GM12864 (cell line): Measurements from ENCODE around the gene BAD.
A peak's percentile ranks its signal among the peaks of the same experiment; 100 is the strongest.
"Not testable (repeated sequence)": the region's sequence is repeated elsewhere in the genome, so short reads cannot be mapped to it uniquely, and the experiment has no call there.

Source experiments
- DNase-seq: peaks from one replicate; pipeline ENCODE4 v3.0.0-alpha.2; 2011; ENCODE audit warnings: low read depth
- H3K4me3 ChIP-seq: 2 replicates; pipeline ENCODE4 v1.5.1; 2011; ENCODE audit warnings: mild to moderate bottlenecking, low read depth, low read length, control low read depth
- CTCF ChIP-seq: IDR thresholded peaks from 2 replicates; pipeline ENCODE4 v1.5.1; 2011; ENCODE audit warnings: low read depth, mild to moderate bottlenecking, moderate library complexity, low read length, control low read depth, inconsistent platforms; ENCODE audit errors: missing control alignments

Gene BAD

GRCh38 chr11:64248578-64248977 lies 35.9 kb downstream of the BAD start:
- DNase-seq: no peak
- no peak for TF ChIP-seq CTCF
- no peak overlapping the region for H3K4me3 ChIP-seq

- TF ChIP-seq CTCF: no peak
- no peak for DNase-seq
- H3K4me3 ChIP-seq: peak overlapping the region; percentile 61; the same call in 1 of the 2 replicates
Measured at GRCh38 chr11:64247729-64248531, 36.5 kb downstream of the BAD start.

GRCh38 chr11:64246871-64247728 lies 37.4 kb downstream of the BAD start, which contains the start of gene PPP1R14B:
Gene PPP1R14B (minus strand): TSS chr11:64246943. CDS start chr11:64246673, 270 bp downstream.
- DNase-seq: no peak
- peak within 1 kb of the TSS; percentile 86 for H3K4me3 ChIP-seq
- TF ChIP-seq CTCF: no peak

GRCh38 chr11:64246621-64246870 lies 37.9 kb downstream of the BAD start:
- not testable (repeated sequence) for DNase-seq
- peak overlapping the region; percentile 86 for H3K4me3 ChIP-seq

GRCh38 chr11:64245797-64246620 lies 38.5 kb downstream of the BAD start:
- H3K4me3 ChIP-seq: peak overlapping the region; percentile 86
- no peak for DNase-seq
- TF ChIP-seq CTCF: no peak

- H3K4me3 ChIP-seq: peak overlapping the region; percentile 86
- no peak for DNase-seq
- TF ChIP-seq CTCF: no peak
Measured at GRCh38 chr11:64245401-64245796, 39.1 kb downstream of the BAD start.

- peak overlapping the region; percentile 86 for H3K4me3 ChIP-seq
- no peak for DNase-seq
- TF ChIP-seq CTCF: no peak
Measured at GRCh38 chr11:64244966-64245365, 39.5 kb downstream of the BAD start.
